Sciatic nerve (tissue), 2 donors: ENCODE data around the gene IKBKG. TPM values are rescaled to one million over a fixed set of nuclear protein-coding genes. Genes with fewer than 3 reads are reported as not detected.
"Not testable (repeated sequence)": the region's sequence is repeated elsewhere in the genome, so short reads cannot be mapped to it uniquely, and the experiment has no call there.

Experiments
- ATAC-seq: fragments of 200-7000 bp; cut with Tn5 transposase; one replicate; pipeline ENCODE4 v1.9.1; 2020; ENCODE audit warnings: mild to moderate bottlenecking, moderate library complexity
- DNase-seq: peaks from one replicate; pipeline ENCODE4 v3.0.0-alpha.2; 2020; ENCODE audit warnings: low spot score
- intact Hi-C: fragments of 100-400 bp; cut with DNase I; formaldehyde crosslinking; loops from one replicate; pipeline ENCODE4 v1.14.2; 2022
- total RNA-seq: library from RNA; stranded (reverse); fragmentation: NEBNext Ultra II Directional; extraction: Animal tissue kit (Norgen Biotek cat#: 25700); gene quantifications from one replicate; pipeline ENCODE4 v1.2.1, GENCODE V29; 2021
- donor health status: DM: no; HTN: no; CAD: no.
- donor health status: DM: no; HTN: no; CAD: no.

The IKBKG gene
- total RNA-seq, 1 donor from 2014 or later = 25.2 TPM

DNA sequence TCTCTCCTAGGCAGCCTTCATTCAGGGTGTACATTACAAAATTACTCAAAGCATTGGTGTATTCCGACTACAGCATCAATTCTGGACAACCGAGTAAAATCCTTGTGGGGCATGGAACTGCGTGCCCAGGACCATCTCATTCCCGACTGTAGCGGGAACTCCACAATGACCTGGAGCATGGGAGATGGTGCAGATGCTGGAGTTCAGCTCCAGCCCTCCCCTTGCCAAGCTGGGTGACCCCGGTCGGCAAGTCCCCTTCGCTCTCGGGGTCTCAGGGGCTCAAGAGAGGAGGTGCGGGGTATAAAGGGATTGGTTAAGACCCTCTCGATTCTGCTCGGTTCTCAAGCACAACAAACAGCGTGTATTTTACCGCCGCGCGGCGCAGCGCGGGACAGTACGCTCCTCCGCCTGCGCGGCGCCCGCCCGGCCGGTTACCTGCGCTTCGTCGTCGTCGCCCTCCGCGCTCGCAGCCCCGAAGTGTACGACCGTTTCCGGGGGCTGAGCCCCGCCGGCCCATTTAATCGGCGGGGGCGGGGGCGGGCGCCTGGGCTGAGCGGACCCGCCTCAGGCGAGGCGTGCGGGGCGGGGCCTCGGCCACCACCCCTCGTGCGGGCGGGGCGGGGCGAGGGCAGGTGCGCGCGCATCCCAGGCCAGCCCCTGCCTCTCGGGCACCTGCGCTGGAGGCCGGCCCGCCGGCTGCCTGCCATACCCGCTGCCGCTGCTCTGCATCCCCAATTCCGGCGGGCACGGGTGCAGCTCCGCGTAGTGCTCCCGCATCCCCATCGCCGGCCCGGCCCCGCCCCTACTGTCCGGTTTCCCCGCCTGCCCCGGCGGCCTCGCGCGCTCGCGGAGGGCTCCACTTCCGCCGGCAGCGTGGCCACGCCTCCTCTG lies 821 bp upstream of the IKBKG start, which contains the start of gene G6PD:
Gene G6PD (minus strand): TSS at position 493 of the 891 bp plus-strand sequence. CDS start 691 bp downstream, outside the sequence.
- ATAC-seq (peak; percentile 58), DNase-seq (no peak)
- intact Hi-C loops = no loop called here

- intact Hi-C loops = no loop called here
- ATAC-seq = no peak
- DNase-seq = no peak
Observed at GRCh38 chrX:154548028-154548316, 552 bp downstream of the IKBKG start.

GRCh38 chrX:154549766-154550165 lies 2.3 kb downstream of the IKBKG start:
- intact Hi-C loops = no loop called here
- DNase-seq = no peak
- no peak for ATAC-seq

DNA sequence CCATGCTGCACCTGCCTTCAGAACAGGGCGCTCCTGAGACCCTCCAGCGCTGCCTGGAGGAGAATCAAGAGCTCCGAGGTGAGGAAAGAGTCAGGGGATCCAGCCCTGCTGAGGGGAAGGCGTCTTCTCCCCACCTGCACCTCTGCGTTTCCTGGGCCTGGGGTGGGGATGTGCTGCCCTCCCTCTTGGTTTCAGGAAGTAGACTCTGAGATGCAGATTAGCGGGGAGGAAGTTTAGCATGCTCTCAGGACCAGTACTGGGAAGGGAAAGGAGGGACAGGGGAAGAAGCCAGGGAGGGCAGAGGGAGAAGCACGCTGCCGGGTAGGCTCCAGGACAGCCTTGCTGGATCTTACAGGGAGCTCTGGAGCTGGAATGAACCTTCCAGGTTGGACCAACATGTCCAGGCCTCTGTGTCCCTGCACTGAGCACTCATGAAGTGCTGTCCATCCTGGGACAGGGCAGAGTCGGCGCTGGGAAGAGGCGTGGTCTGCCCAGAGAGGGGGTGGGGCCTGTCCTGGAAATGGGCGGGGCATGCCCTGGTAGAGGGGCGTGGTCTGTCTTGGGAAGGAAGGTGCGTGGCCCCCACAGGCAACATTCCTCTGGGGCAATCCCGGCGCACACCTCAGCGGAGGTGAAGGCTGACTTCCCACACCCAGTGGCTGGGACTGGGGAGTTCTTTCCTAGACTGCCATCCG lies 4.8 kb downstream of the IKBKG start:
- intact Hi-C loops, ATAC-seq, DNase-seq: not testable (repeated sequence)

- intact Hi-C loops, DNase-seq, ATAC-seq: not testable (repeated sequence)
Observed at GRCh38 chrX:154558060-154558690, 10.8 kb downstream of the IKBKG start.

GRCh38 chrX:154558896-154559295 lies 11.5 kb downstream of the IKBKG start:
- DNase-seq, intact Hi-C loops, ATAC-seq: not testable (repeated sequence)

- intact Hi-C loops, DNase-seq, ATAC-seq: not testable (repeated sequence)
Observed at GRCh38 chrX:154560326-154560725, 12.9 kb downstream of the IKBKG start.

DNA sequence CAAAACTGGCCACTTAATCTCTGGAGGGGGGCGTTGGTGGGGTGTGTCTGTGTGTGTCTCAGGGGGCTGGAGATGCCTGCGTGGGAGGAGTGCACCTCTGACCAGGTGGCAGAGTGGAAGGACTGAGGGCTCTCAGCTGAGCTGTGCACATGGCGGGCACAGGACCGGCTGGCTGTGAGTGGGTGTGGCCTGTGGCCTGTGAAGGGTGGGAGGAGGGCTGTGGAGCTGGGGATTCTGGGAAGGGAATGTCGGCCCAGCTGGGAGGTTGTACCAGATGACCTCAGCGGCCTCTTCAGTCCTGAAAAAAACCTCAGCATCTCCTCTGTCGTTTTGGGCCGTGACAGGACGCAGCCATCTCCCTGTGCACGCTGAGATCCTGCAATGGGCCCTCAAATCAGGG lies 14.9 kb downstream of the IKBKG start:
- intact Hi-C loops, DNase-seq: not testable (repeated sequence)
- peak; percentile 60 for ATAC-seq

GRCh38 chrX:154570361-154570760 lies 22.9 kb downstream of the IKBKG start:
- intact Hi-C loops, DNase-seq: not testable (repeated sequence)
- ATAC-seq = peak; percentile 43

- intact Hi-C loops, ATAC-seq, DNase-seq: not testable (repeated sequence)
Observed at GRCh38 chrX:154573061-154573460, 25.6 kb downstream of the IKBKG start.

- intact Hi-C loops, DNase-seq: not testable (repeated sequence)
- peak; percentile 63 for ATAC-seq
Observed at GRCh38 chrX:154575076-154575475, 27.7 kb downstream of the IKBKG start.

DNA sequence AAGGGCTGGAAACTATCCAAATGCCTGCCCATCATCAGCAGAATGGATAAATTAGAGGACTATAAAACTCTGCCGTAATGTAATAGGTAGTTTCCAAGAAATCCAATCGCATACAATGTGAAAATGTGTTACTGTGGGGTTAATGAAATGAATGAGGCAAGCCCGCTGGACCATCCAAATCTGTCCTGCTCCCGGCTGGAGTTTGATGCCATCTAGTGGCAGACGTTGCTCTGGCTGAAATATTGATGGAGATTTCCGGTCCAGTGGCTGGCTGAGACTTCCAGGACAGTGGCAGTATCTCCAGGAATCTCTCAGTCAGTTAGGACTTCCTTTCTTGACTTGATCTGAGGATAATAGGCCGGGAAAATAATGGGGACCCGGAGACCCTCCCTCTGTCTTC lies 35.6 kb downstream of the IKBKG start:
- ATAC-seq = peak; percentile 67
- DNase-seq, intact Hi-C loops: not testable (repeated sequence)

- intact Hi-C loops, DNase-seq: not testable (repeated sequence)
- ATAC-seq = peak; percentile 41
Observed at GRCh38 chrX:154584585-154585183, 37.3 kb downstream of the IKBKG start, which contains the start of gene CTAG1A. TSS of gene CTAG1A (plus strand) at chrX:154585133. CDS start at chrX:154585207, 74 bp downstream.

- ATAC-seq, DNase-seq, intact Hi-C loops: not testable (repeated sequence)
Observed at GRCh38 chrX:154590415-154590814, 43.0 kb downstream of the IKBKG start.

DNA sequence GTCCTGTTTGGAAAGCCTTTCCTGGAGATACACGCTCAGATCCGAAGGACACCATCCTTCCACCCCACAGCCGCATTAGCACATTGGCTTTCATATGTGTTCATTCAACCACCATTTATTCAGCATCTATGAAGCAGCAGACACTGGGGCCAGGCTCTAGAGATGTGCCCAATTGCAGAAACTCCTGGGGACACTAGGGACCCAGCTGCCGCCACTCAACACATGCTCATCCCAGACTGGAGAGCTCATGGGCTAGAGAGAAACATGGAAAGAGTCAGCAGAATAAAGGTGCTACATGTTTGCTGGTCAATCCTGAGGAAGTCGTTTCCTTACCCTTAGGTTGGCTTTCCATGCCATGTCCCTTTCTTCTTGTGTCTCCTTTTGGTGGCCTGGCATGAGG lies 45.1 kb downstream of the IKBKG start:
- intact Hi-C loops = no loop called here
- DNase-seq (no peak), ATAC-seq (no peak)

- ATAC-seq (no peak), DNase-seq (no peak)
- intact Hi-C loops = no loop called here
Observed at GRCh38 chrX:154593201-154593600, 45.8 kb downstream of the IKBKG start.

DNA sequence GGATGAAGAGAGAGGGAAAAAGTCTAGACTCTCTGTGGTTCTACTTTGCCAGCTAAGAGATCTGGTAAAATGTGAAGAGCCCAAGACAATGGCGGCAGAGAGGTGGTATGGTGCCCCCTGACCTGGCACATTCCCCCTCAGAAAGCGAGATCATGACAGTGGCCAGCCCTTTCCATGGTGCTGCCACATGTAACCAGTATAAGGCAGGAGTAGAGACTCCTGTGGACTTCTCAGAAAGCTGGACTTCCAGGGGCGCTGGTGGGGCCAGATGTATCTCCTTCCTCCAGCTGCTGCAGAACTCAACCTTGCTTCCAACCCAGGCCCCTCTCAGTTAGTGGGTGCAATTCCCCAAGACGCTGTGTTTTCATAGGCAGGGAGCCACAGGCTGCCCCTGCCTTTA lies 47.1 kb downstream of the IKBKG start:
- intact Hi-C loops = no loop called here
- DNase-seq (no peak), ATAC-seq (no peak)

GRCh38 chrX:154595559-154596249 lies 48.3 kb downstream of the IKBKG start:
- intact Hi-C loops = no loop called here
- ATAC-seq = no peak

More at GRCh38 chrX:154595559-154596249, 48.3 kb downstream of the IKBKG start:
- DNase-seq = no peak
